CD4-positive, alpha-beta T cell treated with Interleukin-15 for 1 hour (primary cell): ENCODE measurements around the gene TBCD.

ENCODE experiments used
- DNase-seq: peaks from one replicate; pipeline ENCODE4 v3.0.0-alpha.2; 2020

TBCD gene

DNA sequence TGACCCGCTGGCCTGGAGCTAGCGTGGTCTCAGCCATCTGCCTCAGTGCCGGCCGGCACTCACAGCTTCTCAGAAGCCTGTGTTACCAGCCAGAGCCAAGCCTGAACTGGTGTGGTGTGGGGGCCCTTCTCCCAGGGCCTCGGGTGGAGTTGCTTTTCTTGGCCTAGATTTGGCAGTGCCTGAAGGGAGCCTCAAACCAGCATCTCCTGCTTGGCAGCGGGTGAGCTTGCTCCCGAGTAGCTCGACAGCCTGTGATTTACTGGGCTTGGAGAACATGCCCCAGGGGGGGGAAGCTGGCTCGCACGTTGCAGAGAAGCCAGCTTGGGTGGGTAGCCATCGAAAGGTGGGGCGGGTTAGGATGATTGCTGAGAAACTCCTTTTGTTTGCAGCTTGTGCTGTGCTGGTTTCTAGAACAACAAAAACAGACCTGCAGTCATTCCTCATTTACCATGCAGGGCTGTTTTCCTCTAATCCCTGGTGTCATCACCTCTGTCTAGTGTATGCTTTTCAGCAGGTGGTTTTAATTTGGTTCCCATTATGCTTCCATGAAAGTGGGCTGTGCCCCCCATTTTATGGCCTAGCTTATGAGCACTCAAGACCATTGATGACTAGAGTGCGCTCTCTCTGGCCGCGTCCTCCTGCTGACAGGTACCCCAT is 42.2 kb downstream of the TBCD start:
- DNase-seq = no peak

GRCh38 chr17:82794781-82795482 is 43.1 kb downstream of the TBCD start:
- no peak for DNase-seq

GRCh38 chr17:82795615-82796014 is 43.8 kb downstream of the TBCD start:
- no peak for DNase-seq

DNA sequence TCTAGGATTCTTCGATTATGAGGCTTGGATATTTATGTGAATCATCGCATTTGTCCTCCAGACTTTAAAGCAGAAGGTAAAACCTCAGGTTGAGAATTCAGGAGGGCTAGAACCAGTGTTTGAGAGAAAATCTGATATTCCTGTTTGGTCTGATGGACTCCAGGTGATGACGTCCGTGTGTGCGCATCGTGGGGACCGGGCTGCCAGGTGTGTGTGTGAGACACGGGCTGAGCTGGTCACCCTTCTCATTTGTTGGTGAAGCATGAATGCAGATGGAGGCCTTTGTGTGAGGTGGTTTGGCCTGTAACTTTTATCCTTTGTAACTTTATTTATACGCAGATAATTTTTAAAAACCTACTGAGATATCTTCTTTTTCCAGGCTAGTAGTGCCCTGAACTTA is 45.2 kb downstream of the TBCD start:
- DNase-seq = no peak

GRCh38 chr17:82798752-82799151 is 46.9 kb downstream of the TBCD start:
- DNase-seq = no peak

DNA sequence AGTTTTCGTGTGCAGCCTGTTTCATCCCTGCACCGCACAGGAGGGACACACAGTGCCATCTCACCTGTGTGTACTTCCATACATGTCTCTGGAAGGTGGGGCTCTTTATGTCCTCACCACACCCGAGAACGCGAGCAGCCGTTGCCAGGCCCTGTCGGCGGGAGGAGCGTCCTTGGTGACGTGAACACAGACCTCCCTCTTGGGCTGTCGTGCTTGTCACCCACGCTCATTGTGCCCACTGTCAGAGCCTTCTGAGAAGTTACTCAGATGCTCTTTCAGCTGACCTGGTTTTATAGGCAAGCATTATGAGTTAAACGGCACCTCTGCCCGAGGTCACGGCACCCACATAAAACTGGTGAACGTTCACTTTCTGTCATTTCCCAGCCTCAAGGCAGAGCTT is 47.7 kb downstream of the TBCD start:
- no peak for DNase-seq

DNA sequence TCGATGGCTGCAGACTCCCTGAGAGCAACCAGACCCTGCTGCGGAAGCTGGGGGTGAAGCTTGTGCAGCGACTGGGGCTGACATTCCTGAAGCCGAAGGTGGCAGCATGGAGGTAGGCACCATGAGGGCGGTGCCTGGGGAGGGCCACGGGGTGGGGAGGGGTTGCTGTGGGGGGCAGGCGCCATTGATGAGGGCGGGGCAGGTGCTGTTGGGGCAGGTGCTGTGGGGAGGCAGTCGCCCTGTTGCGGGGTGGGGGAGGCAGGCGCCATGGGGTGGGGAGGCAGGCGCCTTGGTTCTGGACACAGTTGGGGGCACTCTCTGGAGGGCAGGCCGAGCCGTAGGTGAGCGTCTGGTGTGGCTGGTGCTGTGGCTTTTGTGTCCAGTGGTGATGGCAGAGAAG is 49.0 kb downstream of the TBCD start:
- DNase-seq = no peak

GRCh38 chr17:82801377-82801970 is 49.6 kb downstream of the TBCD start:
- no peak for DNase-seq

- DNase-seq = no peak
Observed at GRCh38 chr17:82802075-82802780, 50.4 kb downstream of the TBCD start.

GRCh38 chr17:82803185-82803584 is 51.3 kb downstream of the TBCD start:
- no peak for DNase-seq

- no peak for DNase-seq
Observed at GRCh38 chr17:82803606-82804005, 51.7 kb downstream of the TBCD start.

- DNase-seq = no peak
Observed at GRCh38 chr17:82804442-82805191, 52.8 kb downstream of the TBCD start.

DNA sequence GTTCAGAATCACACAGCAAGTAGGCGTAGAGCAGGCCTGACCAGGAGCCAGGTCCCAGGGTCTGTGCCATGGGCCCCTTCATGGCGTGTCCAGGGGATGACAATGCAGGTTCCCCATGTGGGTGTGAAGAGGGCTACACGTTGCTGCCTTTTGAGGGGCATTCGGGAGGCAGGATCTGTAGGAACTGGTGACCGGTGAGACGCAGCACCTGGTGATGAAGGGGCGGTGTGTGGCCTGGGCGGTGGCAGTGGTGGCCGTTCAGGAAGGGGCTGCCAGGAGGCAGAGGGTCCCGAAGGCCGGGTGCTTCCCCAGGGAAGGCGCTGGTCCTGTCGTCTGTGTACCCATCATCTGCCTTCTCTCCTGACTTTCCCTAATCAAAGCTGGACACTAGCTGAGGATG is 53.4 kb downstream of the TBCD start:
- DNase-seq = no peak

DNA sequence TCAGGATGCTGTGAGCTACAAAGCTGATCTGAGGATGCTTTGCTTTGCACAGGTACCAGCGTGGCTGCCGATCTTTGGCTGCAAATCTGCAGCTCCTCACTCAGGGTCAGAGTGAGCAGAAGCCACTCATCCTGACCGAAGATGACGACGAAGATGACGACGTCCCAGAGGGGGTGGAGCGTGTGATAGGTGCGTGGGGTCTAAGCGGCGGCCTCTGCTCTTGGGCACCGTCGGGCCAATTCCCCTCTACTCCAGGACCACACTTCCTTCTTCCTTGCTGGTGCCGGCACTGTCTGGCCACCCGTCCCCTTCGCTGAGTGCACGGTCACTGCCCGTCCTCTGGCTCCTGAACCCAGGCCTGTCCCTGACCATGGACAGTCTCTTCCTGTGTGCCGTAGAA is 54.0 kb downstream of the TBCD start:
- no peak for DNase-seq

GRCh38 chr17:82806645-82807044 is 54.8 kb downstream of the TBCD start:
- no peak for DNase-seq

DNA sequence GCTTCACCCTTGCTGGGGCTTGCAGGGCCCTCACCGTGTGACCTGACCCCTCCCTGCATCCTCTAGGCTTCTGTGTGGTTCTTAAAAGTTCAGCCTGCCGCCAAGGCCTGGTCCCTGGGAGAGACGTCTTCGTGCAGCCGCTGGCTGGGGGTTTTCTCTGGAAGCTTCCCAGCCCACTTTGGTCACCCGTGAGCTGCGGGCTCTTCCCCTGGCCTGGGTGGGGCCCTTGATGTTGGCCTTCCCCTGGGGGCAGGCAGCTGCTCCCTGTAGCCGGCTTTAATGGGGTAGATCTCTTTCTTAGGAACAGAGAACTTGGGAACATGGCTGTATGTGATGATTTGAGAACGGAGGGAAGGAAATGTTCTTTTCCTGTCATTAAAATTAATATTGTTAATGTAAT is 55.2 kb downstream of the TBCD start:
- DNase-seq = no peak

GRCh38 chr17:82807562-82807961 is 55.7 kb downstream of the TBCD start:
- DNase-seq = no peak

DNA sequence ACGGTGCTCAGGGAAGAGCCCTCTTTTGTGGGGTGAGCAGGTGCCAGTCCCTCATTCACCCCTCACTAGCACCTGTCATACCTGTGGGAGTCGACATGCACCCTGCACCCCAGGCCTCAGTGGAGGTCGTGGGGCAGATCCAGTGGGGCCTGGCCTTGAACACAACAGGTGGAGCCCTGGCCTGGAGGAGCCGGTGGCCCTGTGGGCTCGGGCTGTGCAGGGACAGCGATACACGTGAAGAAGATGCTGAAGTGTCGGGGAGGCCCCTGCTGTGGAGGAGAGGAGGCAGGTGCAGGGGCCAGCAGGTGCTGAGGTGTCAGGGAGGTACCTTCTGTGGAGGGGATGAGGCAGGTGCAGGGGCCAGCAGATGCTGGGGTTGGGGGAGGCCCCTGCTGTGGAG is 56.1 kb downstream of the TBCD start:
- DNase-seq = no peak

- no peak for DNase-seq
Observed at GRCh38 chr17:82808921-82809905, 57.3 kb downstream of the TBCD start.

DNA sequence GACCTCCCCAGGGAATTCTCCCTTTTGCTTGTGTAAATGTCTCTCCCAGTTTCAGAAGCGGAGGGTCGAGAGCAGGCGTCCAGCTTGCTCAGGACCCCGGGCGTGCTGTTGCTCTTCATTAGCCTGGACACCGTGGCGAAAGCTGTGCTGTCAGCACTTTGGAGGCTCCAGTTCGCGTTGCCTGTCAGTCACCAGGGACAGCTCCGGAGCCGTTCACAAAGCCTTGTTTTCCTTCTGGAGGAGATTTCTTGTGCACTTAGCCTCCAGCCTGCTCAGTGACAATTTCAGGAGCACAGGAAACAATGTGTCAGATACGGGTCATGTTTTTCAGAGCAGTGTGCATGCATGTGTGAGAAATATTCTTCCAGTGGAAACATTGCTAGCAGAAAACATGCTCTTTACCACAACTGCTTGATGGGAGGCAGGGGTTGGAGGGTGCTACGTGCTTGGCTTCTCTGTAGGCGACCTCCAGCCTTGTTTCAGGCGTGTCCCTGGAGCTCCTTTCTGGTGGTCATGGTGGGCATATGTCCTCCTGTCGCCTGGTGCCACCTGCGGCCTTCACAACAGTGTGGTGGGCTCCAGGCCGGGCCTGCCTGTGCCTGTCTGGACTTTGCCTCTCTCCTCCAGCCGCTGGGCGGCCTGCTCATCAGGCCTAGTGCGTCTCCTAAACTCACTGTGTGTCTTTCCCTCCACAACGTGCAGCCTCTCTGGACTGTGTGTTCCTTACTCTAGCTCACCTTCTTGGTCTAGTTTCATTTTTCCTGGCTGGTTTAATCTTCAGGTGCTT is 59.0 kb downstream of the TBCD start:
- DNase-seq = no peak

GRCh38 chr17:82812058-82812457 is 60.2 kb downstream of the TBCD start:
- no peak for DNase-seq
